ENCODE measurements around the gene ZNF540. TPM values are rescaled to one million over a fixed set of nuclear protein-coding genes. Genes with fewer than 3 reads are reported as not detected.

ZNF540 gene
- total and polyA plus RNA-seq, 2 donors (not counting 3 experiments of a cell fraction or from before 2014, with no cell fraction given), result 0.25 to 0.75 TPM

DNA sequence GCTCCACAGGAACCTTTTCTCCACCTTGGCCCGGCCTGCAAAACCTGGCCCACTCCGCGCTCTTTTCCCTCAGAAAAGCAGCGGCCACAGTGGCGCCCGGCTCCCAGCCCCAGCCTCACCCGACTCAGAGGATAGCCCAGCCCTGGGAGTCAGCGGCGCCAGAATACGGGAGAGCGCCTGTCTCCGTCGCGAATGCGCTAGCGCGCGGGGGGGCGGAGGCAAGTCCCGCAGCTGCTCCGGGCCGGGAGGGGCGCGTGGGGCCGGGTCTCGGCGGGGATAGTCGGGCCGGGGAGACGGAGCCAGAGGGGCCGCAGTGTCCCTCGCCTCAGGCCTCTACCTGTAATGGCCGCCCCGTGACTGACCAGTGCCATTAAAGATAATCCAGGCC lies 60.6 kb downstream of the ZNF540 start, which contains the start of gene ZFP30:
ZFP30 (minus strand) TSS at position 165 of the 388 bp plus-strand sequence. CDS start 7,643 bp downstream, outside the sequence.
- peak within 1 kb of the TSS; percentile 82 for H3K4me2 ChIP-seq (ENCODE audit: insufficient read depth, low read length)
- DNase-seq (ENCODE audit: low read depth, low spot score) (peak; percentile 88), FAIRE-seq (no peak)
- H3K27me3 ChIP-seq (ENCODE audit: control insufficient read depth in 2 of 2, insufficient read depth in 2 of 2, low read length in 2 of 2), result no peaks in the 10 kb centered on the region
- peak within 1 kb of the TSS; percentile 26 for H3K27ac ChIP-seq (ENCODE audit: insufficient read depth, low read depth, low read length)
- TF ChIP-seq POLR2AphosphoS5 (IDR thresholded peaks at IDR 0.05; ENCODE audit: insufficient read depth, low read depth, low read length) (peak; percentile 25), FOS (IDR thresholded peaks at IDR 0.05; ENCODE audit: borderline replicate concordance, insufficient read depth, low read length) (no peak)
- TF ChIP-seq, protein P1, sequence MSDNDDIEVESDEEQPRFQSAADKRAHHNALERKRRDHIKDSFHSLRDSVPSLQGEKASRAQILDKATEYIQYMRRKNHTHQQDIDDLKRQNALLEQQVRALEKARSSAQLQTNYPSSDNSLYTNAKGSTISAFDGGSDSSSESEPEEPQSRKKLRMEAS (IDR thresholded peaks at IDR 0.05; ENCODE audit: insufficient read depth, insufficient read length), result no peak
- no peaks in the 10 kb centered on the region for H3K9me1 ChIP-seq (replicated peaks; ENCODE audit: control insufficient read depth, extremely low read depth, insufficient read depth, low read length)
- no peaks in the 10 kb centered on the region for H3K36me3 ChIP-seq (ENCODE audit: control insufficient read depth in 2 of 2, extremely low read depth in 1 of 2, insufficient read depth in 2 of 2, low read length in 2 of 2)
- H3K9me3 ChIP-seq (replicated peaks; ENCODE audit: control insufficient read depth, insufficient read depth, low read length), result no peaks in the 10 kb centered on the region
- peak within 1 kb of the TSS; percentile 74 for H3K9ac ChIP-seq (replicated peaks; ENCODE audit: extremely low read depth, insufficient read depth, low read length)
- CTCF ChIA-PET, result no interaction called here
- intact Hi-C loops (cut with micrococcal nuclease) (loop anchor here (1.0 to 10.0 kb wide), 4 partner anchors 61 to 340 kb away; partner anchors contain the start of genes ZNF540, ZNF569, ZNF571 and ZNF607), dilution Hi-C loops (cut with MboI; ENCODE audit: extremely low pct_ligation_motif_present, low sequenced_read_pairs) (no loop called here)
- H3K4me1 ChIP-seq (ENCODE audit: control insufficient read depth, extremely low read depth, insufficient read depth, low read length), result peaks cover 14% of the 10 kb centered on the region
- peak within 1 kb of the TSS; percentile 88 for H2AFZ ChIP-seq (ENCODE audit: low read depth, low read length)
- peak within 1 kb of the TSS; percentile 65 to 92 (median 91) for H3K4me3 ChIP-seq (replicated peaks in 1 of 3; ENCODE audit: insufficient read depth in 1 of 3, low read depth in 1 of 3, low read length in 3 of 3)
- H3K79me2 ChIP-seq (ENCODE audit: control insufficient read depth, insufficient read depth, low read length), result peaks cover 18% of the 10 kb centered on the region
- no TSS peak for BruUV-seq (replicated peaks)
- POLR2A ChIA-PET, result no interaction called here
- no peaks in the 10 kb centered on the region for H4K20me1 ChIP-seq (replicated peaks; ENCODE audit: control insufficient read depth, extremely low read depth, insufficient read depth, low read length)

DNA sequence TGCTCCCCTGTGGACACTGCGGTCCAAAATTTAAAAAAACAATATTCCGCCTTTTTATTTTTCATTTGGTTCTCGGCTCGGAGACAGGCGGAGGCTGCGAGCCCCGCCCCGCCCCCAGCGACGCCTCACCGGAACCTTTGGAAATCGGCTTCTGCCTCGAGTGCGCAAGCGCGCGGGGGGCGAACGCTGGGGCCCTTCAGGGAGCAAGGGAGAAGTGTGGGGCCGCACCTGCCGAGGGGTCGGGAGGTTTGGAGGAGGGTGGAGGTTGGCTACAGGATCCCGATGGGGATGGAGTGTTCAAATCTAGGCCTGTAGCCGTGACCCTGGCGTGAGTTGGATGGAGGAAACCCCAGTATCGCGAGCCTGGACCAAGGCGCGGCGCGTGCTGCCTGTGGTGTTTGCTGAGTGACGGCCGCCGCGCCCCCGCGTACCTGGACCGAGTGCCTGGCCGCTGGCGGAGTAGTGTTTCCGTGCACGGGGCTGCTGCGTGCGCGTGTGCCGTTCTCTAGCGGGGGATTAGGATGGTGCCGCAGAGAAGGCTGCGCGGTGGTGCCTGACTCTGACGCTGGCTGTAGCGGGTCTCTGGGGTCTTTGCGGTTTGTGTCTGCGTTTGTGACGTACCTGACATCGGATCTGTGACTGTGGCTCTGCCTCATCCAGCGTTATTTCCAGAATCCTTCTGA lies 61.2 kb downstream of the ZNF540 start:
- Histone ChIP-seq H3K9me3 (replicated peaks; ENCODE audit: control insufficient read depth, insufficient read depth, low read length) (no peaks in the 10 kb centered on the region), H3K27me3 (ENCODE audit: control insufficient read depth in 2 of 2, insufficient read depth in 2 of 2, low read length in 2 of 2) (no peaks in the 10 kb centered on the region), H3K4me2 (ENCODE audit: insufficient read depth, low read length) (peak overlapping the region; percentile 82), H3K36me3 (ENCODE audit: control insufficient read depth in 2 of 2, extremely low read depth in 1 of 2, insufficient read depth in 2 of 2, low read length in 2 of 2) (no peaks in the 10 kb centered on the region), H4K20me1 (replicated peaks; ENCODE audit: control insufficient read depth, extremely low read depth, insufficient read depth, low read length) (no peaks in the 10 kb centered on the region), H3K9me1 (replicated peaks; ENCODE audit: control insufficient read depth, extremely low read depth, insufficient read depth, low read length) (no peaks in the 10 kb centered on the region), H2AFZ (ENCODE audit: low read depth, low read length) (peak overlapping the region; percentile 88), H3K4me3 (replicated peaks in 1 of 3; ENCODE audit: insufficient read depth in 1 of 3, low read depth in 1 of 3, low read length in 3 of 3) (peak overlapping the region; percentile 65 to 92 (median 91)), H3K27ac (ENCODE audit: insufficient read depth, low read depth, low read length) (peak overlapping the region; percentile 26), H3K79me2 (ENCODE audit: control insufficient read depth, insufficient read depth, low read length) (peaks cover 18% of the 10 kb centered on the region), H3K4me1 (ENCODE audit: control insufficient read depth, extremely low read depth, insufficient read depth, low read length) (peaks cover 14% of the 10 kb centered on the region), H3K9ac (replicated peaks; ENCODE audit: extremely low read depth, insufficient read depth, low read length) (peak overlapping the region; percentile 74)
- CTCF ChIA-PET, result no interaction called here
- peak; percentile 88 for DNase-seq (ENCODE audit: low read depth, low spot score)
- POLR2A ChIA-PET, result no interaction called here
- no TSS peak for BruUV-seq (replicated peaks)
- dilution Hi-C loops (cut with MboI; ENCODE audit: extremely low pct_ligation_motif_present, low sequenced_read_pairs), result no loop called here
- peak; percentile 56 for FAIRE-seq
- no peak for TF ChIP-seq FOS (IDR thresholded peaks at IDR 0.05; ENCODE audit: borderline replicate concordance, insufficient read depth, low read length)
- no peak for TF ChIP-seq EZH2 (IDR thresholded peaks at IDR 0.05; ENCODE audit: borderline replicate concordance, low read depth, low read length, severe bottlenecking)
- no peak for TF ChIP-seq GATA2 (IDR thresholded peaks at IDR 0.05; ENCODE audit: insufficient read depth, insufficient read length, low read depth, low read length)
- TF ChIP-seq JUN (IDR thresholded peaks at IDR 0.05; ENCODE audit: borderline replicate concordance, insufficient read depth, insufficient read length, low read depth), result no peak
- no peak for TF ChIP-seq MYC (IDR thresholded peaks at IDR 0.05; ENCODE audit: low read depth, low read length)
- TF ChIP-seq POLR2A (IDR thresholded peaks at IDR 0.05; ENCODE audit: low read depth, low read length), result peak; percentile 18
- TF ChIP-seq, protein P2, sequence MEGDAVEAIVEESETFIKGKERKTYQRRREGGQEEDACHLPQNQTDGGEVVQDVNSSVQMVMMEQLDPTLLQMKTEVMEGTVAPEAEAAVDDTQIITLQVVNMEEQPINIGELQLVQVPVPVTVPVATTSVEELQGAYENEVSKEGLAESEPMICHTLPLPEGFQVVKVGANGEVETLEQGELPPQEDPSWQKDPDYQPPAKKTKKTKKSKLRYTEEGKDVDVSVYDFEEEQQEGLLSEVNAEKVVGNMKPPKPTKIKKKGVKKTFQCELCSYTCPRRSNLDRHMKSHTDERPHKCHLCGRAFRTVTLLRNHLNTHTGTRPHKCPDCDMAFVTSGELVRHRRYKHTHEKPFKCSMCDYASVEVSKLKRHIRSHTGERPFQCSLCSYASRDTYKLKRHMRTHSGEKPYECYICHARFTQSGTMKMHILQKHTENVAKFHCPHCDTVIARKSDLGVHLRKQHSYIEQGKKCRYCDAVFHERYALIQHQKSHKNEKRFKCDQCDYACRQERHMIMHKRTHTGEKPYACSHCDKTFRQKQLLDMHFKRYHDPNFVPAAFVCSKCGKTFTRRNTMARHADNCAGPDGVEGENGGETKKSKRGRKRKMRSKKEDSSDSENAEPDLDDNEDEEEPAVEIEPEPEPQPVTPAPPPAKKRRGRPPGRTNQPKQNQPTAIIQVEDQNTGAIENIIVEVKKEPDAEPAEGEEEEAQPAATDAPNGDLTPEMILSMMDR (IDR thresholded peaks at IDR 0.05; ENCODE audit: extremely low read depth in 1 of 2, insufficient read depth in 1 of 2, low read depth in 1 of 2, low read length in 2 of 2), result no peak
- TF ChIP-seq, protein P1 (IDR thresholded peaks at IDR 0.05; ENCODE audit: insufficient read depth, insufficient read length), result peak; percentile 16
- TF ChIP-seq POLR2AphosphoS5 (IDR thresholded peaks at IDR 0.05; ENCODE audit: insufficient read depth, low read depth, low read length), result no peak
- intact Hi-C loops (cut with micrococcal nuclease), result loop anchor here (1.0 to 10.0 kb wide), 4 partner anchors 62 to 341 kb away; partner anchors contain the start of genes ZNF540, ZNF569, ZNF571 and ZNF607
